SK-N-SH (cell line): Measurements from ENCODE around the gene KCNQ5. TPM values are rescaled to one million over a fixed set of nuclear protein-coding genes. Genes with fewer than 3 reads are reported as not detected.

ENCODE experiments used
- CTCF ChIA-PET: fragments of 300-600, 350-600 bp; formaldehyde crosslinking; extraction: SDS; loops from one replicate; lab custom pipeline; 2021; lab: Yijun Ruan, JAX
- POLR2A ChIA-PET: fragments of 350-600 bp; sonication (Branson Sonifier 250); formaldehyde crosslinking; extraction: SDS; loops from one replicate; lab custom pipeline; 2020; ENCODE audit warnings: antibody characterized with exemption, inconsistent platforms; lab: Yijun Ruan, JAX
- DNase-seq: peaks from one replicate; pipeline ENCODE4 v3.0.0; 2012
- H2AFZ ChIP-seq: fragments of 200-600 bp; sonication (generic); 2 replicates; pipeline ENCODE4 v1.8.1; 2016; ENCODE audit warnings: antibody characterized with exemption, mild to moderate bottlenecking, low read depth
- H3F3A ChIP-seq: fragments of 200-600 bp; sonication (generic); replicated peaks from 2 replicates; pipeline ENCODE3; 2016; ENCODE audit warnings: antibody characterized with exemption, mild to moderate bottlenecking; ENCODE audit not compliant: insufficient read depth
- H3K27ac ChIP-seq, 2 experiments: fragments of 200-500 bp in 1 of 2; fragments of 200-600 bp in 1 of 2; sonication (Bioruptor generic) in 1 of 2; sonication (generic), shearing (Covaris generic) in 1 of 2; 2 replicates each; pipeline versions ENCODE4 v1.5.1 to v1.6.1; 2014 to 2016; ENCODE audit warnings: low read depth in 2 of 2, inconsistent platforms in 1 of 2, low read length in 1 of 2, mild to moderate bottlenecking in 1 of 2, mixed read lengths in 1 of 2
- H3K27me3 ChIP-seq: fragments of 200-600 bp; sonication (generic), shearing (Covaris generic); 2 replicates; pipeline ENCODE4 v1.6.1; 2016; ENCODE audit warnings: mixed run types; ENCODE audit not compliant: insufficient read depth
- H3K36me3 ChIP-seq, 2 experiments: fragments of 200-500 bp in 1 of 2; fragments of 200-600 bp in 1 of 2; sonication (Bioruptor generic) in 1 of 2; sonication (generic) in 1 of 2; replicated peaks in 1 of 2; 2 replicates each; pipeline versions ENCODE3 to v1.5.1; 2014 to 2016; ENCODE audit warnings: low read length in 1 of 2, mild to moderate bottlenecking in 1 of 2; ENCODE audit not compliant: insufficient read depth in 2 of 2, control insufficient read depth in 1 of 2
- H3K4me1 ChIP-seq, 2 experiments: fragments of 200-500 bp in 1 of 2; fragments of 200-600 bp in 1 of 2; sonication (Bioruptor generic) in 1 of 2; sonication (generic), shearing (Covaris generic) in 1 of 2; 2 replicates each; pipeline versions ENCODE4 v1.5.1 to v1.6.1; 2014 to 2016; ENCODE audit warnings: low read depth in 1 of 2, low read length in 1 of 2, mixed run types in 1 of 2; ENCODE audit not compliant: insufficient read depth in 2 of 2, control insufficient read depth in 1 of 2
- H3K4me2 ChIP-seq: fragments of 200-600 bp; sonication (generic), shearing (Covaris generic); 2 replicates; pipeline ENCODE4 v1.6.1; 2017; ENCODE audit warnings: mixed run types
- H3K4me3 ChIP-seq, 2 experiments: fragments of 200-500 bp in 1 of 2; fragments of 200-600 bp in 1 of 2; sonication (Bioruptor generic) in 1 of 2; sonication (generic), shearing (Covaris generic) in 1 of 2; 2 replicates each; pipeline versions ENCODE4 v1.5.1 to v1.8.1; 2014 to 2016; ENCODE audit warnings: low read depth in 2 of 2, inconsistent platforms in 1 of 2, low read length in 1 of 2, mild to moderate bottlenecking in 1 of 2, mixed read lengths in 1 of 2, moderate library complexity in 1 of 2
- H3K79me2 ChIP-seq: fragments of 200-600 bp; sonication (generic); 2 replicates; pipeline ENCODE4 v1.8.1; 2017; ENCODE audit warnings: mild to moderate bottlenecking; ENCODE audit not compliant: insufficient read depth
- H3K9ac ChIP-seq: fragments of 200-600 bp; sonication (generic); 2 replicates; pipeline ENCODE4 v1.6.1; 2017; ENCODE audit warnings: mixed run types
- H3K9me2 ChIP-seq: fragments of 200-600 bp; sonication (generic); 2 replicates; pipeline ENCODE4 v1.6.1; 2017; ENCODE audit warnings: mixed run types
- H3K9me3 ChIP-seq: fragments of 200-600 bp; sonication (generic); 2 replicates; pipeline ENCODE4 v1.6.1; 2017; ENCODE audit warnings: mixed run types, mild to moderate bottlenecking, moderate library complexity
- H4K20me1 ChIP-seq: fragments of 200-600 bp; sonication (generic); 2 replicates; pipeline ENCODE4 v1.6.1; 2017; ENCODE audit warnings: mild to moderate bottlenecking, mixed run types; ENCODE audit not compliant: insufficient read depth
- CHD2 ChIP-seq: fragments of 150-350 bp; IDR thresholded peaks from 2 replicates; pipeline ENCODE4 v1.6.1; 2018; ENCODE audit warnings: low read length; ENCODE audit not compliant: partially characterized antibody
- ELF1 ChIP-seq: IDR thresholded peaks from 2 replicates; pipeline ENCODE4 v1.4.0; 2012
- EZH2phosphoT487 ChIP-seq: fragments of 200-600 bp; sonication (generic); IDR thresholded peaks from 2 replicates; pipeline ENCODE4 v1.6.1; 2017; ENCODE audit warnings: low read depth, mixed run types, mild to moderate bottlenecking, antibody characterized with exemption, moderate library complexity, borderline replicate concordance
- FOSL2 ChIP-seq: IDR thresholded peaks from 2 replicates; pipeline ENCODE4 v1.4.0; 2012; ENCODE audit warnings: low read depth, mild to moderate bottlenecking, moderate library complexity, borderline replicate concordance
- FOXJ3 ChIP-seq: sonication (generic); formaldehyde crosslinking; IDR thresholded peaks from 2 replicates; pipeline ENCODE4 v1.5.1; 2020; ENCODE audit warnings: mild to moderate bottlenecking, missing genetic modification reagents
- IRF3 ChIP-seq: fragments of 150-350 bp; IDR thresholded peaks from 2 replicates; pipeline ENCODE4 v1.6.1; 2016; ENCODE audit warnings: mild to moderate bottlenecking, low read depth, low read length
- MEF2A ChIP-seq: IDR thresholded peaks from 2 replicates; pipeline ENCODE4 v1.4.0; 2012; ENCODE audit warnings: low read depth, borderline replicate concordance
- SIN3A ChIP-seq: IDR thresholded peaks from 2 replicates; pipeline ENCODE4 v1.6.1; 2012; ENCODE audit warnings: low read depth, mild to moderate bottlenecking, low read length, moderate library complexity, borderline replicate concordance
- SMC3 ChIP-seq: IDR thresholded peaks from 2 replicates; pipeline ENCODE4 v1.6.1; 2012; ENCODE audit warnings: low read depth, low read length, improper control_type of control experiment
- TAF1 ChIP-seq: IDR thresholded peaks from 2 replicates; pipeline ENCODE4 v1.6.1; 2012; ENCODE audit warnings: low read depth, mild to moderate bottlenecking, low read length, moderate library complexity, borderline replicate concordance
- TCF12 ChIP-seq: IDR thresholded peaks from 2 replicates; pipeline ENCODE4 v1.4.0; 2012
- TEAD4 ChIP-seq: IDR thresholded peaks from 2 replicates; pipeline ENCODE4 v1.4.0; 2012; ENCODE audit warnings: mild to moderate bottlenecking, borderline replicate concordance; ENCODE audit not compliant: insufficient read depth
- YY1 ChIP-seq: IDR thresholded peaks from 2 replicates; pipeline ENCODE4 v1.4.0; 2012; ENCODE audit warnings: low read depth, mild to moderate bottlenecking
- ZBTB33 ChIP-seq: IDR thresholded peaks from 2 replicates; pipeline ENCODE4 v1.4.0; 2012; ENCODE audit warnings: low read depth, borderline replicate concordance
- WGBS: methylation state at CpG from one replicate; pipeline ENCODE4 v1.1.6; 2017; ENCODE audit warnings: low lambda C conversion rate; 5-methylcytosine and 5-hydroxymethylcytosine counted together
- polyA plus RNA-seq, 3 experiments: library from polyadenylated mRNA; depleted of rRNA; stranded (reverse); fragments of >200 nt; gene quantifications; 2 replicates each; pipeline ENCODE4 v1.2.3, GENCODE V29; 2012
- TF ChIP-seq, protein P1 (sequence below): fragments of 200-600 bp; sonication (generic); IDR thresholded peaks from 2 replicates; pipeline ENCODE4 v1.6.1; 2017; ENCODE audit warnings: antibody characterized with exemption, mild to moderate bottlenecking, moderate library complexity
- TF ChIP-seq, protein P2 (sequence below): IDR thresholded peaks from 2 replicates; pipeline ENCODE4; 2012
- TF ChIP-seq, protein P3 (sequence below): fragments of 150-350 bp; IDR thresholded peaks from 2 replicates; pipeline ENCODE4 v1.6.1; 2017; ENCODE audit warnings: antibody characterized with exemption, low read length, low read depth, borderline replicate concordance

The KCNQ5 gene
- polyA plus RNA-seq, 1 of the 3 experiments (the other 2 are of a cell fraction) = 3.2 TPM

GRCh38 chr6:72623808-72624207 lies 1.9 kb downstream of the KCNQ5 start:
- Histone ChIP-seq H3F3A (peaks cover 3% of the 10 kb centered on the region), H3K27ac (peak overlapping the region in 1 of 2 experiments; percentile 62; a peak in 2 of 4 replicates), H3K79me2 (peaks cover 83% of the 10 kb centered on the region), H3K27me3 (no peaks in the 10 kb centered on the region), H2AFZ (peak overlapping the region; percentile 95; the same call in 1 of the 2 replicates), H4K20me1 (no peaks in the 10 kb centered on the region), H3K4me1 (peaks cover 14 to 17% of the 10 kb centered on the region in 2 experiments; a peak in 3 of 4 replicates), H3K9me3 (no peaks in the 10 kb centered on the region), H3K36me3 (no peaks in the 10 kb centered on the region), H3K4me2 (peak overlapping the region; percentile 94), H3K9me2 (no peaks in the 10 kb centered on the region), H3K9ac (peak overlapping the region; percentile 81; the same call in 1 of the 2 replicates), H3K4me3 (peak overlapping the region; percentile 73 to 92; a peak in 3 of 4 replicates)
- TF ChIP-seq, protein P1, sequence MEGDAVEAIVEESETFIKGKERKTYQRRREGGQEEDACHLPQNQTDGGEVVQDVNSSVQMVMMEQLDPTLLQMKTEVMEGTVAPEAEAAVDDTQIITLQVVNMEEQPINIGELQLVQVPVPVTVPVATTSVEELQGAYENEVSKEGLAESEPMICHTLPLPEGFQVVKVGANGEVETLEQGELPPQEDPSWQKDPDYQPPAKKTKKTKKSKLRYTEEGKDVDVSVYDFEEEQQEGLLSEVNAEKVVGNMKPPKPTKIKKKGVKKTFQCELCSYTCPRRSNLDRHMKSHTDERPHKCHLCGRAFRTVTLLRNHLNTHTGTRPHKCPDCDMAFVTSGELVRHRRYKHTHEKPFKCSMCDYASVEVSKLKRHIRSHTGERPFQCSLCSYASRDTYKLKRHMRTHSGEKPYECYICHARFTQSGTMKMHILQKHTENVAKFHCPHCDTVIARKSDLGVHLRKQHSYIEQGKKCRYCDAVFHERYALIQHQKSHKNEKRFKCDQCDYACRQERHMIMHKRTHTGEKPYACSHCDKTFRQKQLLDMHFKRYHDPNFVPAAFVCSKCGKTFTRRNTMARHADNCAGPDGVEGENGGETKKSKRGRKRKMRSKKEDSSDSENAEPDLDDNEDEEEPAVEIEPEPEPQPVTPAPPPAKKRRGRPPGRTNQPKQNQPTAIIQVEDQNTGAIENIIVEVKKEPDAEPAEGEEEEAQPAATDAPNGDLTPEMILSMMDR = no peak
- TF ChIP-seq, protein P2, sequence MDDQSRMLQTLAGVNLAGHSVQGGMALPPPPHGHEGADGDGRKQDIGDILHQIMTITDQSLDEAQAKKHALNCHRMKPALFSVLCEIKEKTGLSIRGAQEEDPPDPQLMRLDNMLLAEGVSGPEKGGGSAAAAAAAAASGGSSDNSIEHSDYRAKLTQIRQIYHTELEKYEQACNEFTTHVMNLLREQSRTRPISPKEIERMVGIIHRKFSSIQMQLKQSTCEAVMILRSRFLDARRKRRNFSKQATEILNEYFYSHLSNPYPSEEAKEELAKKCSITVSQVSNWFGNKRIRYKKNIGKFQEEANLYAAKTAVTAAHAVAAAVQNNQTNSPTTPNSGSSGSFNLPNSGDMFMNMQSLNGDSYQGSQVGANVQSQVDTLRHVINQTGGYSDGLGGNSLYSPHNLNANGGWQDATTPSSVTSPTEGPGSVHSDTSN = 0 out of 2 replicates have a peak, but pooled peaks have one; percentile 21
- TF ChIP-seq TCF12 = peak; percentile 42; the same call in 1 of the 2 replicates
- 10% methylated on average over 5 of the region's 5 CpGs for WGBS
- ChIA-PET POLR2A (no interaction called here), CTCF (interaction anchor here (1.0 to 1.4 kb wide), 4 partner anchors 83 to 703 kb away, joined by 3 to 4 read pairs (median 4); no protein-coding TSS in a partner anchor)
- DNase-seq = no peak

GRCh38 chr6:72624557-72625160 lies 2.8 kb downstream of the KCNQ5 start:
- Histone ChIP-seq H3K27me3 (no peaks in the 10 kb centered on the region), H3K4me2 (peak overlapping the region; percentile 94; the same call in 1 of the 2 replicates), H2AFZ (no peak overlapping the region), H3K9ac (peak overlapping the region; percentile 81; the same call in 1 of the 2 replicates), H3K27ac (peak overlapping the region in 1 of 2 experiments; percentile 62; a peak in 2 of 4 replicates), H3F3A (peaks cover 3% of the 10 kb centered on the region), H3K9me2 (no peaks in the 10 kb centered on the region), H3K9me3 (no peaks in the 10 kb centered on the region), H3K79me2 (peaks cover 91% of the 10 kb centered on the region), H3K4me3 (peak overlapping the region in 1 of 2 experiments; percentile 92; a peak in 1 of 4 replicates), H3K36me3 (peaks cover 0 to 2% of the 10 kb centered on the region in 2 experiments), H3K4me1 (peaks cover 17% of the 10 kb centered on the region in 2 experiments; a peak in 3 of 4 replicates), H4K20me1 (no peaks in the 10 kb centered on the region)
- ChIA-PET POLR2A (no interaction called here), CTCF (interaction anchor here (0.6 to 2.0 kb wide), 7 partner anchors 8 to 508 kb away, joined by 3 to 13 read pairs (median 4); no protein-coding TSS in a partner anchor)
- 71% methylated on average over 3 of the region's 3 CpGs for WGBS
- peak; percentile 64 for DNase-seq
- TF ChIP-seq SMC3 (peak; percentile 30), CHD2 (no peak), ELF1 (no peak), TAF1 (no peak), SIN3A (no peak), FOSL2 (0 out of 2 replicates have a peak, but pooled peaks have one; percentile 5), IRF3 (no peak), FOXJ3 (no peak), TCF12 (no peak), ZBTB33 (no peak), TEAD4 (no peak), YY1 (peak; percentile 42; the same call in 1 of the 2 replicates), MEF2A (no peak), EZH2phosphoT487 (no peak)
- TF ChIP-seq, protein P3, sequence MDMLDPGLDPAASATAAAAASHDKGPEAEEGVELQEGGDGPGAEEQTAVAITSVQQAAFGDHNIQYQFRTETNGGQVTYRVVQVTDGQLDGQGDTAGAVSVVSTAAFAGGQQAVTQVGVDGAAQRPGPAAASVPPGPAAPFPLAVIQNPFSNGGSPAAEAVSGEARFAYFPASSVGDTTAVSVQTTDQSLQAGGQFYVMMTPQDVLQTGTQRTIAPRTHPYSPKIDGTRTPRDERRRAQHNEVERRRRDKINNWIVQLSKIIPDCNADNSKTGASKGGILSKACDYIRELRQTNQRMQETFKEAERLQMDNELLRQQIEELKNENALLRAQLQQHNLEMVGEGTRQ = no peak
